GM15510 (cell line): ENCODE measurements around the gene RAP1GAP2.

Experiments
- POLR2A ChIP-seq: IDR thresholded peaks from 3 replicates; pipeline ENCODE4 v1.6.1; 2011; ENCODE audit warnings: borderline replicate concordance; ENCODE audit not compliant: insufficient read length; ENCODE audit errors: extremely low read depth

Gene RAP1GAP2

GRCh38 chr17:2921443-2921842, 125.2 kb downstream of the RAP1GAP2 start:
- TF ChIP-seq POLR2A, result no peak

GRCh38 chr17:2924211-2924610, 128.0 kb downstream of the RAP1GAP2 start:
- TF ChIP-seq POLR2A, result no peak

- no peak for TF ChIP-seq POLR2A
Measured at GRCh38 chr17:2925011-2925410, 128.8 kb downstream of the RAP1GAP2 start.

- no peak for TF ChIP-seq POLR2A
Measured at GRCh38 chr17:2926019-2926650, 129.9 kb downstream of the RAP1GAP2 start.

GRCh38 chr17:2928294-2928890, 132.2 kb downstream of the RAP1GAP2 start:
- TF ChIP-seq POLR2A, result no peak

- TF ChIP-seq POLR2A, result no peak
Measured at GRCh38 chr17:2929881-2930533, 133.8 kb downstream of the RAP1GAP2 start.

- no peak for TF ChIP-seq POLR2A
Measured at GRCh38 chr17:2931876-2932275, 135.6 kb downstream of the RAP1GAP2 start.

- TF ChIP-seq POLR2A, result no peak
Measured at GRCh38 chr17:2932946-2933345, 136.7 kb downstream of the RAP1GAP2 start.

GRCh38 chr17:2933606-2934005, 137.4 kb downstream of the RAP1GAP2 start:
- TF ChIP-seq POLR2A, result no peak

- no peak for TF ChIP-seq POLR2A
Measured at GRCh38 chr17:2935632-2936031, 139.4 kb downstream of the RAP1GAP2 start.

GRCh38 chr17:2936351-2936750, 140.1 kb downstream of the RAP1GAP2 start:
- no peak for TF ChIP-seq POLR2A

- TF ChIP-seq POLR2A, result no peak
Measured at GRCh38 chr17:2936771-2937321, 140.6 kb downstream of the RAP1GAP2 start.

GRCh38 chr17:2937331-2938003, 141.2 kb downstream of the RAP1GAP2 start:
- TF ChIP-seq POLR2A, result no peak

- TF ChIP-seq POLR2A, result no peak
Measured at GRCh38 chr17:2939714-2940351, 143.6 kb downstream of the RAP1GAP2 start.

- TF ChIP-seq POLR2A, result no peak
Measured at GRCh38 chr17:2940352-2940751, 144.1 kb downstream of the RAP1GAP2 start.
